Large intestine (tissue), 3 donors: Measurements from ENCODE around the gene FOXL2NB. TPM values are rescaled to one million over a fixed set of nuclear protein-coding genes. Genes with fewer than 3 reads are reported as not detected.

Source experiments
- DNase-seq, 2 donors: peaks; one replicate each; pipeline versions ENCODE4 v3.0.0 to v3.0.0-alpha.2; 2013
- H3K27ac ChIP-seq: one replicate; pipeline ENCODE4 v1.5.1; 2013; ENCODE audit warnings: low read length
- H3K27me3 ChIP-seq: 2 replicates; pipeline ENCODE4 v1.6.1; 2013; ENCODE audit warnings: low read length; ENCODE audit not compliant: control insufficient read depth, insufficient read depth
- H3K36me3 ChIP-seq: 2 replicates; pipeline ENCODE4 v1.6.1; 2013; ENCODE audit warnings: low read length; ENCODE audit not compliant: control insufficient read depth, insufficient read depth
- H3K4me1 ChIP-seq: one replicate; pipeline ENCODE4 v1.6.1; 2013; ENCODE audit warnings: low read length; ENCODE audit not compliant: control insufficient read depth, insufficient read depth
- H3K4me3 ChIP-seq: one replicate; pipeline ENCODE4 v1.5.1; 2013; ENCODE audit warnings: low read length
- H3K9me3 ChIP-seq: one replicate; pipeline ENCODE4 v1.6.1; 2013; ENCODE audit warnings: mild to moderate bottlenecking, low read depth, low read length, moderate library complexity; ENCODE audit not compliant: control insufficient read depth
- WGBS: methylation state at CpG from one replicate; pipeline ENCODE4 v1.1.5; 2013; ENCODE audit warnings: low lambda C conversion rate; ENCODE audit not compliant: insufficient coverage; 5-methylcytosine and 5-hydroxymethylcytosine counted together
- polyA plus RNA-seq: library from polyadenylated mRNA; unstranded; fragments of 120-200 nt; gene quantifications from one replicate; pipeline ENCODE4 v1.2.1, GENCODE V29; 2013

Gene FOXL2NB
- polyA plus RNA-seq, 1 donor: not detected

DNA sequence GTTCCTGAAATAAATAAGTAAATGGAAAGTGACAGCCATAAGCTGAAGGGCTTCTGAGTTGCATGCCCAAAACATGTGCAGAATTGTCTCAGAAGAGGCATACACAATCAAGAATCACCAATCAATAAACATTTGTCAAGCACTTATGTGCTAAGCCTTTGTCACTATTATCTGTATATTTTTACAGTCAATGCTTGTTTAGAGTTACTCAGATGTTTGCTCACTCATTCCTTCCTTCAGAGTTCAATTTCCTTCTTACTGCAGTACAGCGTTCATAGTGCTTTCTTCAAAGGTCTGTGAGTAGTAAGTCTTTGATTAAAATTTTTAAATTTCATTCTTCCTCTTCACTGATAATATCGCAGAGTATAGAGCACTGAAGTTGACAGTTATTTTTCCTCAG lies 17.2 kb downstream of the FOXL2NB start:
- peaks cover 5% of the 10 kb centered on the region for H3K9me3 ChIP-seq
- H3K36me3 ChIP-seq: no peaks in the 10 kb centered on the region
- H3K4me3 ChIP-seq: no peak overlapping the region
- no peaks in the 10 kb centered on the region for H3K4me1 ChIP-seq
- no peak overlapping the region for H3K27ac ChIP-seq
- peaks cover 42% of the 10 kb centered on the region for H3K27me3 ChIP-seq
- 100% methylated on average over 1 of the region's 2 CpGs for WGBS
- no peak for DNase-seq

DNA sequence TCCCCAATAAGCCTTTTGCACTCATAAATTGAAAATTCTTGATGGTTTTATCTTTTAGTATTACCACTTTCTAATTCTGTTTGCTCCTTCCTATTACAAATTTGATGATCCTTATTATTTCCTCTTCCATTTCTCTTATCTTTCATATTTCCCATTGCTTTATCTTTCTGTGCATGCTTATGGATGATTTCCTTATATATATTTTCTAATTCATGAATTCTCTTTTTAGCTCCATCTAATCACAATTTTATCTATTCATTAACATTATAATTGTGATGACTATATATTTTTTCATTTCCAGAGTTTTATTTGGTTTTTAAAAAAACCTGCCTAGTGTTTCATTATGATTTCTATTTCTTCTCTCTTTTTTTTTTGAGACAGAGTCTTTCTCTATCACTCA lies 17.9 kb downstream of the FOXL2NB start:
- no peak overlapping the region for H3K4me3 ChIP-seq
- peaks cover 36% of the 10 kb centered on the region for H3K27me3 ChIP-seq
- no peaks in the 10 kb centered on the region for H3K36me3 ChIP-seq
- DNase-seq: no peak
- peaks cover 5% of the 10 kb centered on the region for H3K9me3 ChIP-seq
- H3K4me1 ChIP-seq: no peaks in the 10 kb centered on the region
- no peak overlapping the region for H3K27ac ChIP-seq

DNA sequence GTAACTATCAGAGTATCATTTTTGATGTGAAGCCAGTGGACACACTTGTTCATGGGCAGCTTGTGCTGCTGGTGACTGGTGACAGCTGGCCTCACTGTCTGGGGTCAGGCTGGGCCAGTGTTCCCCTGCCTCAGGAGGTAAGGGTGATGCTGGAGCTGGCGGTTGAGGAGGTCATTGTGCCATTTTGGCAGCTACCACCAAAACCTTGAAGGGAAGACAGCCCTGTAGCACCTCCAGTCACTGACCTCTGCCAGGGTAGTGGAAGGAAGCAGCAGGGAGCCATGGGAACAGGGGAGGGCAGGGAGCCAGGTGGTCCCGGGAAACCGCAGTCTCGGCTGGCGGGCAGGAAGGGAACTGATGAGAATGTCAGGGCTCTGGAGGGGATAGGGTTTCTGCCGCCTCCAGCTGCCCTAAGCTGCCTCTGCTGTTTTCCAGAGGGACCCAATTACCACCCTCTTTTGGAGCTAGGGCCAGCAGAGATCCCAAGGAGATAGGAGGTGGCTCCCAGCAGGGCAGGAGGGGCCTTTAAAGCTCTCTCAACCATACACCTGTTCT lies 24.8 kb downstream of the FOXL2NB start:
- no CpG with 5 or more reads among the region's 6 CpGs for WGBS
- Histone ChIP-seq H3K27me3 (peaks cover 10% of the 10 kb centered on the region), H3K9me3 (no peaks in the 10 kb centered on the region), H3K4me1 (no peaks in the 10 kb centered on the region), H3K36me3 (no peaks in the 10 kb centered on the region), H3K4me3 (no peak overlapping the region), H3K27ac (no peak overlapping the region)
- DNase-seq: no peak

- no peak for DNase-seq
- no peaks in the 10 kb centered on the region for H3K4me1 ChIP-seq
- H3K27ac ChIP-seq: no peak overlapping the region
- no peaks in the 10 kb centered on the region for H3K9me3 ChIP-seq
- no CpG with 5 or more reads among the region's 5 CpGs for WGBS
- H3K27me3 ChIP-seq: peaks cover 10% of the 10 kb centered on the region
- no peaks in the 10 kb centered on the region for H3K36me3 ChIP-seq
- no peak overlapping the region for H3K4me3 ChIP-seq
Observed at GRCh38 chr3:138972941-138973340, 25.9 kb downstream of the FOXL2NB start.

DNA sequence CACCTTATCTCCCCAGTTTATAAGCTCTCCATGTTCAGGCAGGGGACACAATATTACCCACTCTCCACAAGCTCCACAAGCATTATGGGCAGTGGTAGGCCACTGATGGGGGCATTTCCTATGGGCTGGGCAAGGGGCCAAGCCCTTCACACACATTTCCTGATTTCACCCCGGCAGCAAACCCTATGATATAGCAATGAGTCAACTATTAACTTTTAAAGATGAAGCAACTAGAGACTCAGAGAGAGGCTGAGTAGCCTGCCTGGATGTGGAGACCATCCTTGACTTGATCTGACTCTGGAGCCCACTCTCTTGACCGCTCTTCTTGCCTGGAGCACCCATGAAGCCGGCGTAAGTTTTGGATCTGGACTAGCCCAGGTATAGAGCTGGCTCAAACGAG lies 27.4 kb downstream of the FOXL2NB start:
- Histone ChIP-seq H3K36me3 (no peaks in the 10 kb centered on the region), H3K4me1 (no peaks in the 10 kb centered on the region), H3K4me3 (no peak overlapping the region), H3K9me3 (no peaks in the 10 kb centered on the region), H3K27me3 (peaks cover 8% of the 10 kb centered on the region), H3K27ac (no peak overlapping the region)
- no peak for DNase-seq
- no CpG with 5 or more reads among the region's 5 CpGs for WGBS

GRCh38 chr3:138975351-138975750 lies 28.3 kb downstream of the FOXL2NB start:
- Histone ChIP-seq H3K4me3 (no peak overlapping the region), H3K9me3 (no peaks in the 10 kb centered on the region), H3K27ac (no peak overlapping the region), H3K4me1 (no peaks in the 10 kb centered on the region), H3K36me3 (no peaks in the 10 kb centered on the region), H3K27me3 (peaks cover 8% of the 10 kb centered on the region)
- WGBS: no CpG with 5 or more reads among the region's 8 CpGs
- DNase-seq: no peak

- H3K4me3 ChIP-seq: no peak overlapping the region
- no peak overlapping the region for H3K27ac ChIP-seq
- DNase-seq: no peak
Observed at GRCh38 chr3:138976047-138976446, 29.0 kb downstream of the FOXL2NB start.

GRCh38 chr3:138984816-138985215 lies 37.8 kb downstream of the FOXL2NB start:
- Histone ChIP-seq H3K4me3 (no peak overlapping the region), H3K4me1 (no peaks in the 10 kb centered on the region), H3K36me3 (no peaks in the 10 kb centered on the region), H3K27me3 (peaks cover 9% of the 10 kb centered on the region), H3K27ac (no peak overlapping the region), H3K9me3 (no peaks in the 10 kb centered on the region)
- no peak for DNase-seq
- WGBS: no CpG with 5 or more reads among the region's 3 CpGs

More at GRCh38 chr3:138976047-138976446, 29.0 kb downstream of the FOXL2NB start:
- Histone ChIP-seq H3K9me3 (no peaks in the 10 kb centered on the region), H3K27me3 (peaks cover 2% of the 10 kb centered on the region), H3K36me3 (no peaks in the 10 kb centered on the region), H3K4me1 (no peaks in the 10 kb centered on the region)

- WGBS: 43% methylated on average over 2 of the region's 4 CpGs
- H3K9me3 ChIP-seq: no peaks in the 10 kb centered on the region
- H3K27me3 ChIP-seq: peaks cover 9% of the 10 kb centered on the region
- DNase-seq: no peak
- no peaks in the 10 kb centered on the region for H3K36me3 ChIP-seq
- no peak overlapping the region for H3K4me3 ChIP-seq
- H3K27ac ChIP-seq: no peak overlapping the region
- H3K4me1 ChIP-seq: no peaks in the 10 kb centered on the region
Observed at GRCh38 chr3:138985932-138986331, 38.9 kb downstream of the FOXL2NB start.

- Histone ChIP-seq H3K4me3 (no peak overlapping the region), H3K27ac (no peak overlapping the region), H3K4me1 (no peaks in the 10 kb centered on the region), H3K27me3 (peaks cover 3% of the 10 kb centered on the region), H3K9me3 (no peaks in the 10 kb centered on the region), H3K36me3 (no peaks in the 10 kb centered on the region)
- no CpG with 5 or more reads among the region's 2 CpGs for WGBS
- DNase-seq: no peak
Observed at GRCh38 chr3:138987181-138987580, 40.2 kb downstream of the FOXL2NB start.

- no CpG with 5 or more reads among the region's 1 CpG for WGBS
- Histone ChIP-seq H3K27me3 (peaks cover 7% of the 10 kb centered on the region), H3K9me3 (peaks cover 3% of the 10 kb centered on the region), H3K4me3 (no peak overlapping the region), H3K27ac (no peak overlapping the region), H3K36me3 (no peaks in the 10 kb centered on the region), H3K4me1 (no peaks in the 10 kb centered on the region)
- no peak for DNase-seq
Observed at GRCh38 chr3:138995706-138996105, 48.7 kb downstream of the FOXL2NB start.
